ENCODE data around the gene CX3CR1.

Gene CX3CR1

DNA sequence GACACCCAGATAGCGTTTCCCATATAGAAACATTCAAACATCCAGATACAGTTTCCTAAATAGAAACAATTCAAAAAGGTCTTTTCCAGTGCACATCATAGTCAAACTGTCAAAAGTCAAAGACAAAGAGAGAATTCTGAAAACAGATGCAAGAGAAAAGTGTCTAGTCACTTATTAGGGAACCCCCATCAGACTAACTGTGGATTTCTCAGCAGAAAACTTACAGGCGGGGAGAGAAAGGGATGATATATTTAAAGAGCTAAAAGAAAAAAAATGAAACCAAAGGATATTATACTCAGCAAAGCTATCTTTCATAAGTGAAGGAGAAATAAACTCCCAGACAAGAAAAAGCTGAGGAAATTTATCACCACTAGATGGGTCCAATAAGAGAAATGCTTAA is 22.3 kb upstream of the CX3CR1 start:
- no peak overlapping the region for H3K4me3 ChIP-seq (ENCODE audit: low read depth, low read length)
- in situ Hi-C loops (cut with HindIII; ENCODE audit: low sequenced_read_pairs): no loop called here
- TF ChIP-seq CTCF (IDR thresholded peaks at IDR 0.05; ENCODE audit: low read depth, low read length): no peak
- DNase-seq (ENCODE audit: low read depth, low spot score): no peak

- no peak for TF ChIP-seq CTCF (IDR thresholded peaks at IDR 0.05; ENCODE audit: low read depth, low read length)
Observed at GRCh38 chr3:39299279-39299678, 19.4 kb upstream of the CX3CR1 start.

GRCh38 chr3:39296197-39297077 is 16.6 kb upstream of the CX3CR1 start:
- in situ Hi-C loops (cut with HindIII; ENCODE audit: low sequenced_read_pairs): loop anchor here (25.0 kb wide), 1 partner anchor 184 kb away; the partner anchor contains the start of genes GORASP1 and TTC21A
- DNase-seq (ENCODE audit: low read depth, low spot score): no peak
- H3K4me3 ChIP-seq (ENCODE audit: low read depth, low read length): no peak overlapping the region
- no peak for TF ChIP-seq CTCF (IDR thresholded peaks at IDR 0.05; ENCODE audit: low read depth, low read length)

More at GRCh38 chr3:39299279-39299678, 19.4 kb upstream of the CX3CR1 start:
- H3K4me3 ChIP-seq (ENCODE audit: low read depth, low read length): no peak overlapping the region
- in situ Hi-C loops (cut with HindIII; ENCODE audit: low sequenced_read_pairs): loop anchor here (25.0 kb wide), 1 partner anchor 187 kb away; the partner anchor contains the start of genes GORASP1 and TTC21A
- DNase-seq (ENCODE audit: low read depth, low spot score): no peak

- in situ Hi-C loops (cut with HindIII; ENCODE audit: low sequenced_read_pairs): loop anchor here (25.0 kb wide), 1 partner anchor 183 kb away; the partner anchor contains the start of genes GORASP1 and TTC21A
- H3K4me3 ChIP-seq (ENCODE audit: low read depth, low read length): no peak overlapping the region
- no peak for DNase-seq (ENCODE audit: low read depth, low spot score)
- no peak for TF ChIP-seq CTCF (IDR thresholded peaks at IDR 0.05; ENCODE audit: low read depth, low read length)
Observed at GRCh38 chr3:39295184-39295775, 15.4 kb upstream of the CX3CR1 start.

- in situ Hi-C loops (cut with HindIII; ENCODE audit: low sequenced_read_pairs): loop anchor here (25.0 kb wide), 1 partner anchor 182 kb away; the partner anchor contains the start of genes GORASP1 and TTC21A
- no peak for TF ChIP-seq CTCF (IDR thresholded peaks at IDR 0.05; ENCODE audit: low read depth, low read length)
- DNase-seq (ENCODE audit: low read depth, low spot score): peak; percentile 39
- no peak overlapping the region for H3K4me3 ChIP-seq (ENCODE audit: low read depth, low read length)
Observed at GRCh38 chr3:39294446-39295183, 14.8 kb upstream of the CX3CR1 start.

DNA sequence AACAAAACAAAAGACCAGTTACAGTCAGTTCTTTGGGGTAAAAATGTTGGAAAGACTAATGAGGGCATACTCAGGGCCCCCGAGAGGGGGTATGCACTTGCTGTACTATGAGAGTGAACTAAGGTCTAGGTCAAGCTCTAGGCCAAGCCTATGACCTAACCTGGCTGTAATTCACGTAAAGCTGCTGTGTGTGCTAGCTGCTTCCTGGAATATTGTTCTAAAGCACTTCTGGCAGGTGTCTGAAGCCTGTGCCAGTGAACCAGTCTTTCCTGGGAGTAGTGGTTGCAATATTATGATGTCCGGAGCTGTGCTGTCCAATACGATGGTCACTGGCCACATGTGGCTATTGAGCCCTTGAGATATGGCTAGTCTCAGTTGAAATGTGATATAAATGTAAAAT is 13.1 kb upstream of the CX3CR1 start:
- in situ Hi-C loops (cut with HindIII; ENCODE audit: low sequenced_read_pairs): loop anchor here (25.0 kb wide), 1 partner anchor 181 kb away; the partner anchor contains the start of genes GORASP1 and TTC21A
- TF ChIP-seq CTCF (IDR thresholded peaks at IDR 0.05; ENCODE audit: low read depth, low read length): no peak
- no peak for DNase-seq (ENCODE audit: low read depth, low spot score)
- no peak overlapping the region for H3K4me3 ChIP-seq (ENCODE audit: low read depth, low read length)
